Endothelial cell of umbilical vein (primary cell): ENCODE data around the gene PCNT. TPM values are rescaled to one million over a fixed set of nuclear protein-coding genes. Genes with fewer than 3 reads are reported as not detected.

Experiments used
- BruUV-seq: library from RNA; stranded (reverse); fragments of 400-500 nt; replicated peaks from 2 replicates; lab custom pipeline; 2021; lab: Mats Ljungman, UMichigan
- CTCF ChIA-PET: fragments of 300-600, 350-600 bp; sonication (Branson Sonifier 250); formaldehyde crosslinking; loops from one replicate; lab custom pipeline; 2021; ENCODE audit warnings: antibody characterized with exemption, inconsistent platforms; lab: Charles Lee
- POLR2A ChIA-PET: fragments of 300-600, 350-600 bp; sonication (Branson Sonifier 250); formaldehyde crosslinking; loops from one replicate; lab custom pipeline; 2021; ENCODE audit warnings: antibody characterized with exemption, inconsistent platforms; lab: Charles Lee
- DNase-seq: peaks from one replicate; pipeline ENCODE4 v3.0.0-alpha.2; 2011; ENCODE audit warnings: low read depth, low spot score
- FAIRE-seq: peaks from 2 replicates; lab custom pipeline; 2011; peaks lifted over from hg19 to GRCh38; lab: Jason Lieb, UNC
- H2AFZ ChIP-seq: 2 replicates; pipeline ENCODE4 v1.6.0; 2012; ENCODE audit warnings: low read depth, low read length, control low read depth, inconsistent platforms
- H3K27ac ChIP-seq: 2 replicates; pipeline ENCODE4 v1.5.1; 2011; ENCODE audit warnings: low read depth, mild to moderate bottlenecking, control low read depth, low read length, moderate library complexity; ENCODE audit not compliant: insufficient read depth
- H3K27me3 ChIP-seq, 2 experiments: 2 replicates each; pipeline versions ENCODE4 v1.6.0 to v1.6.1; 2011; ENCODE audit warnings: low read length in 2 of 2, mixed read lengths in 1 of 2; ENCODE audit not compliant: control insufficient read depth in 2 of 2, insufficient read depth in 2 of 2
- H3K36me3 ChIP-seq, 2 experiments: 2 replicates in 1 of 2; 3 replicates in 1 of 2; pipeline ENCODE4 v1.5.1; 2011; ENCODE audit warnings: low read length in 2 of 2, mild to moderate bottlenecking in 1 of 2, moderate library complexity in 1 of 2; ENCODE audit not compliant: control insufficient read depth in 2 of 2, insufficient read depth in 2 of 2; ENCODE audit errors: extremely low read depth in 1 of 2
- H3K4me1 ChIP-seq: 3 replicates; pipeline ENCODE4 v1.5.1; 2011; ENCODE audit warnings: mild to moderate bottlenecking, low read length; ENCODE audit not compliant: control insufficient read depth, insufficient read depth; ENCODE audit errors: extremely low read depth
- H3K4me2 ChIP-seq: 2 replicates; pipeline ENCODE4 v1.6.1; 2011; ENCODE audit warnings: low read length, control low read depth, mixed read lengths; ENCODE audit not compliant: insufficient read depth
- H3K4me3 ChIP-seq, 3 experiments: fragments of 200-600 bp in 1 of 3; sonication (generic), shearing (Covaris generic) in 1 of 3; replicated peaks in 1 of 3; 2 replicates each; pipeline ENCODE4 v1.5.1; 2011 to 2016; ENCODE audit warnings: control low read depth in 3 of 3, low read length in 3 of 3, mild to moderate bottlenecking in 2 of 3, inconsistent platforms in 1 of 3, low read depth in 1 of 3, moderate library complexity in 1 of 3; ENCODE audit not compliant: insufficient read depth in 1 of 3
- H3K79me2 ChIP-seq: 2 replicates; pipeline ENCODE4 v1.6.0; 2012; ENCODE audit warnings: low read length, inconsistent platforms; ENCODE audit not compliant: control insufficient read depth, insufficient read depth
- H3K9ac ChIP-seq: replicated peaks from 2 replicates; pipeline ENCODE3; 2011; ENCODE audit warnings: low read length, control low read depth; ENCODE audit not compliant: insufficient read depth; ENCODE audit errors: extremely low read depth
- H3K9me1 ChIP-seq: replicated peaks from 3 replicates; pipeline ENCODE4 v1.6.0; 2011; ENCODE audit warnings: mild to moderate bottlenecking, low read length; ENCODE audit not compliant: control insufficient read depth, insufficient read depth; ENCODE audit errors: extremely low read depth
- H3K9me3 ChIP-seq: replicated peaks from 2 replicates; pipeline ENCODE4 v1.5.1; 2012; ENCODE audit warnings: low read length, inconsistent platforms; ENCODE audit not compliant: control insufficient read depth, insufficient read depth
- H4K20me1 ChIP-seq: replicated peaks from 2 replicates; pipeline ENCODE3; 2011; ENCODE audit warnings: mild to moderate bottlenecking, low read length; ENCODE audit not compliant: control insufficient read depth, insufficient read depth; ENCODE audit errors: extremely low read depth
- EZH2 ChIP-seq: IDR thresholded peaks from 2 replicates; pipeline ENCODE4 v1.6.1; 2012; ENCODE audit warnings: borderline replicate concordance, low read depth, mild to moderate bottlenecking, moderate library complexity, low read length, inconsistent platforms; ENCODE audit not compliant: severe bottlenecking
- FOS ChIP-seq: IDR thresholded peaks from 2 replicates; pipeline ENCODE4 v1.6.1; 2011; ENCODE audit warnings: mild to moderate bottlenecking, low read length, moderate library complexity, borderline replicate concordance; ENCODE audit not compliant: insufficient read depth
- GATA2 ChIP-seq: IDR thresholded peaks from 2 replicates; pipeline ENCODE4 v1.7.0; 2011; ENCODE audit warnings: low read depth, mild to moderate bottlenecking, moderate library complexity, mixed read lengths, low read length; ENCODE audit not compliant: insufficient read length, insufficient read depth
- JUN ChIP-seq: IDR thresholded peaks from 2 replicates; pipeline ENCODE4 v1.6.1; 2011; ENCODE audit warnings: borderline replicate concordance, low read depth; ENCODE audit not compliant: insufficient read length, insufficient read depth
- MYC ChIP-seq: IDR thresholded peaks from one replicate; pipeline ENCODE4 v1.6.1; 2011; ENCODE audit warnings: mild to moderate bottlenecking, low read depth, low read length
- POLR2A ChIP-seq: IDR thresholded peaks from 2 replicates; pipeline ENCODE4 v1.6.1; 2012; ENCODE audit warnings: low read depth, mild to moderate bottlenecking, control low read depth, low read length
- POLR2AphosphoS5 ChIP-seq: IDR thresholded peaks from 2 replicates; pipeline ENCODE4 v1.6.1; 2012; ENCODE audit warnings: low read depth, mild to moderate bottlenecking, control low read depth, low read length, moderate library complexity; ENCODE audit not compliant: insufficient read depth
- dilution Hi-C: fragments of 300-500 bp; cut with MboI; formaldehyde crosslinking; loops from one replicate; pipeline ENCODE4 v1.15.0; 2019; ENCODE audit warnings: low sequenced_read_pairs; ENCODE audit not compliant: extremely low pct_ligation_motif_present
- intact Hi-C: fragments of 100-400 bp; cut with micrococcal nuclease; formaldehyde crosslinking; loops from one replicate; pipeline ENCODE4 v1.10.0; 2022
- polyA plus RNA-seq, 4 experiments: library from polyadenylated mRNA; depleted of rRNA in 3 of 4; stranded (reverse) in 3 of 4; unstranded in 1 of 4; fragments of >200 nt; gene quantifications; 2 replicates each; pipeline versions ENCODE4 v1.2.1 to v1.2.3, GENCODE V29; 2011 to 2012; ENCODE audit warnings: missing spikeins in 1 of 4
- total RNA-seq: library from RNA; stranded (reverse); gene quantifications from 2 replicates; pipeline ENCODE4 v1.2.3, GENCODE V29; 2021
- TF ChIP-seq, protein P1 (sequence below): IDR thresholded peaks from 2 replicates; pipeline ENCODE4 v1.6.1; 2011; ENCODE audit not compliant: insufficient read depth, insufficient read length
- TF ChIP-seq, protein P2 (sequence below), 2 donors: IDR thresholded peaks; 1 replicate in 1 of 2; 2 replicates in 1 of 2; pipeline ENCODE4 v1.5.1; 2011; ENCODE audit warnings: low read length in 2 of 2, mild to moderate bottlenecking in 2 of 2, moderate library complexity in 2 of 2, control low read depth in 1 of 2, inconsistent platforms in 1 of 2, low read depth in 1 of 2; ENCODE audit not compliant: insufficient read depth in 1 of 2; ENCODE audit errors: extremely low read depth in 1 of 2

Gene PCNT
- total and polyA plus RNA-seq, 2 donors (not counting 3 experiments of a cell fraction or from before 2014, with no cell fraction given), result 9.6 to 49.5 TPM

DNA sequence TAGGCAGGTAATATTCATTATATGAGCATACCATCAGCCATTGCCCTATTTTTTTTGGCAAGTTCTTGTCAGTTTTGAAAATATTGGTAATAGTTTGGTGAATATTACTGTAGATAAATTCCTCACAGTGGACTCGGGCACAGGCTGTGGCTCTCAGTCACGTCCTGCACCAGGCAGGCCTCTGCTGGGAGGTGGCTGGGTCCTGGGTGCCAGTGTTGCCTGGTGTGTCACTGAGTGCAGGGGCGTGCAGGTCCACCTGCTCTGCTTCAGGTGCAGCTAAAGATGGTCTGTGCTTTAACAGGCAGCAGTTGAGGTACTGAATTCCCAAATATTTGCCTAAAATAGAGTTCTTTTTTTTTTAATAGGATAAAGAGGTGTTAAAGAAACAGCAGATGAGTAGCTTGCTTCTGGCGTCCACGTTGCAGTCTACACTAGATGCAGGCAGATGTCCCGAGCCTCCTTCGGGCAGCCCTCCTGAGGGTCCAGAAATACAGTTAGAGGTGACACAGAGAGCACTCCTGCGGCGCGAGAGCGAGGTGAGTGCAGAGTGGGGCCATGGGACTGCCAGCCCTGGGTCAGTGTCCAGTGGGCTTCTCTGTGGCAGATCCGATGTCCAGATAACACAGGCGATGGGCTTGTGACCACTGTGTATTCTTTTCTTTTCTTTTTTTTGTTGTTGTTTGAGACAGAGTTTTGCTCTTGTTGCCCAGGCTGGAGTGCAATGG, 77.4 kb downstream of the PCNT start:
- no peaks in the 10 kb centered on the region for H3K79me2 ChIP-seq
- FAIRE-seq (no peak), DNase-seq (no peak)
- no peak overlapping the region for H3K27ac ChIP-seq
- no peak overlapping the region for H3K4me3 ChIP-seq
- dilution Hi-C loops, result no loop called here
- no peaks in the 10 kb centered on the region for H4K20me1 ChIP-seq
- no peaks in the 10 kb centered on the region for H3K9me3 ChIP-seq
- TF ChIP-seq, protein P1, sequence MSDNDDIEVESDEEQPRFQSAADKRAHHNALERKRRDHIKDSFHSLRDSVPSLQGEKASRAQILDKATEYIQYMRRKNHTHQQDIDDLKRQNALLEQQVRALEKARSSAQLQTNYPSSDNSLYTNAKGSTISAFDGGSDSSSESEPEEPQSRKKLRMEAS, result no peak
- TF ChIP-seq EZH2 (no peak), POLR2A (no peak)
- no peaks in the 10 kb centered on the region for H3K27me3 ChIP-seq
- intact Hi-C loops, result no loop called here
- H3K9me1 ChIP-seq, result no peaks in the 10 kb centered on the region
- ChIA-PET POLR2A (no interaction called here), CTCF (no interaction called here)
- no peak overlapping the region for H2AFZ ChIP-seq
- peaks cover 2 to 12% of the 10 kb centered on the region in 2 experiments for H3K36me3 ChIP-seq
- no peaks in the 10 kb centered on the region for H3K4me1 ChIP-seq
- H3K4me2 ChIP-seq, result no peak overlapping the region
- no TSS peak for BruUV-seq
- H3K9ac ChIP-seq, result no peak overlapping the region

DNA sequence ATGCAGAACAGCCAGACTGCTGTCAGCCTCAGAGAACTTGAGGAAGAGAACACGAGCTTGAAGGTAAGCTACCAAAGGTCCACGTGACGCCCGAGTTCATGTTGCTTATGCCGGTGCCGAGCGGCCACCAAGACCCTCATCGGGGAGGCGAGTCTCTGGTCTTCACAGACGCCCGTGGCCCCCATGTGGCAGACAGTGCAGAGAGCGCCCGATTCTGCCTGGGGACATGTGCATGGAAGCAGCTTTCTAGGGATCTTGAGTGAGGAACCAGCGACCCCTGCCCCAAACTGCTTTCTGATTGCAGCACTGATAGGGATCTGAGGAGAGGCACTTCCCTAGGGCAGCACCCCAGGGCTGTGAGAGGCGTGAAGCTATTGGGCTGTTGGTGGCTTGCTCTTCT, 78.5 kb downstream of the PCNT start:
- intact Hi-C loops, result no loop called here
- no peak for FAIRE-seq
- Histone ChIP-seq H3K36me3 (peaks cover 2 to 12% of the 10 kb centered on the region in 2 experiments), H3K9me1 (no peaks in the 10 kb centered on the region), H3K79me2 (no peaks in the 10 kb centered on the region), H3K4me2 (no peak overlapping the region), H2AFZ (no peak overlapping the region), H3K9me3 (no peaks in the 10 kb centered on the region), H3K9ac (no peak overlapping the region), H4K20me1 (no peaks in the 10 kb centered on the region), H3K4me3 (no peak overlapping the region), H3K4me1 (no peaks in the 10 kb centered on the region), H3K27me3 (no peaks in the 10 kb centered on the region), H3K27ac (no peak overlapping the region)
- CTCF ChIA-PET, result no interaction called here
- dilution Hi-C loops, result no loop called here
- BruUV-seq, result no TSS peak
- POLR2A ChIA-PET, result no interaction called here
- no peak for DNase-seq
- TF ChIP-seq GATA2, result no peak
- TF ChIP-seq, protein P2, sequence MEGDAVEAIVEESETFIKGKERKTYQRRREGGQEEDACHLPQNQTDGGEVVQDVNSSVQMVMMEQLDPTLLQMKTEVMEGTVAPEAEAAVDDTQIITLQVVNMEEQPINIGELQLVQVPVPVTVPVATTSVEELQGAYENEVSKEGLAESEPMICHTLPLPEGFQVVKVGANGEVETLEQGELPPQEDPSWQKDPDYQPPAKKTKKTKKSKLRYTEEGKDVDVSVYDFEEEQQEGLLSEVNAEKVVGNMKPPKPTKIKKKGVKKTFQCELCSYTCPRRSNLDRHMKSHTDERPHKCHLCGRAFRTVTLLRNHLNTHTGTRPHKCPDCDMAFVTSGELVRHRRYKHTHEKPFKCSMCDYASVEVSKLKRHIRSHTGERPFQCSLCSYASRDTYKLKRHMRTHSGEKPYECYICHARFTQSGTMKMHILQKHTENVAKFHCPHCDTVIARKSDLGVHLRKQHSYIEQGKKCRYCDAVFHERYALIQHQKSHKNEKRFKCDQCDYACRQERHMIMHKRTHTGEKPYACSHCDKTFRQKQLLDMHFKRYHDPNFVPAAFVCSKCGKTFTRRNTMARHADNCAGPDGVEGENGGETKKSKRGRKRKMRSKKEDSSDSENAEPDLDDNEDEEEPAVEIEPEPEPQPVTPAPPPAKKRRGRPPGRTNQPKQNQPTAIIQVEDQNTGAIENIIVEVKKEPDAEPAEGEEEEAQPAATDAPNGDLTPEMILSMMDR (IDR thresholded peaks at IDR 0.05; ENCODE audit: extremely low read depth in 1 of 2, insufficient read depth in 1 of 2, low read depth in 1 of 2, low read length in 2 of 2), result no peak
- TF ChIP-seq FOS, result no peak
- TF ChIP-seq, protein P1, result no peak
- no peak for TF ChIP-seq POLR2A
- TF ChIP-seq MYC, result no peak
- TF ChIP-seq EZH2, result no peak
- TF ChIP-seq JUN, result no peak
- TF ChIP-seq POLR2AphosphoS5, result no peak
